Measurements from ENCODE around the gene CREM.
"Not testable (repeated sequence)": the region's sequence is repeated elsewhere in the genome, so short reads cannot be mapped to it uniquely, and the experiment has no call there.

The CREM gene

GRCh38 chr10:35126530-35127288 lies at the start of gene CREM:
CREM (plus strand) TSS chr10:35126846; CDS start chr10:35137836, 10,990 bp downstream.
- DNase-seq (ENCODE audit: extremely low read depth, insufficient read length) = peak; percentile 99
- H3K27me3 ChIP-seq (replicated peaks; ENCODE audit: control insufficient read depth, insufficient read depth, low read length) = no peaks in the 10 kb centered on the region
- H3K36me3 ChIP-seq (ENCODE audit: control insufficient read depth, insufficient read depth, low read length) = no peaks in the 10 kb centered on the region
- peak; percentile 88 for TF ChIP-seq CTCF (IDR thresholded peaks at IDR 0.05; ENCODE audit: insufficient read depth, low read length, poor library complexity, severe bottlenecking)
- peak within 1 kb of the TSS; percentile 92 for H3K4me3 ChIP-seq (replicated peaks; ENCODE audit: low read depth, low read length)

- Histone ChIP-seq H3K4me3 (replicated peaks; ENCODE audit: low read depth, low read length) (no peak overlapping the region), H3K27me3 (replicated peaks; ENCODE audit: control insufficient read depth, insufficient read depth, low read length) (no peaks in the 10 kb centered on the region), H3K36me3 (ENCODE audit: control insufficient read depth, insufficient read depth, low read length) (no peaks in the 10 kb centered on the region)
- TF ChIP-seq CTCF (IDR thresholded peaks at IDR 0.05; ENCODE audit: insufficient read depth, low read length, poor library complexity, severe bottlenecking) = no peak
- DNase-seq (ENCODE audit: extremely low read depth, insufficient read length) = no peak
These were observed 47.4 kb upstream of the CREM start for GRCh38 chr10:35079265-35079664.

- no peak overlapping the region for H3K4me3 ChIP-seq (replicated peaks; ENCODE audit: low read depth, low read length)
- no peaks in the 10 kb centered on the region for H3K27me3 ChIP-seq (replicated peaks; ENCODE audit: control insufficient read depth, insufficient read depth, low read length)
- H3K36me3 ChIP-seq (ENCODE audit: control insufficient read depth, insufficient read depth, low read length) = no peaks in the 10 kb centered on the region
- no peak for TF ChIP-seq CTCF (IDR thresholded peaks at IDR 0.05; ENCODE audit: insufficient read depth, low read length, poor library complexity, severe bottlenecking)
- no peak for DNase-seq (ENCODE audit: extremely low read depth, insufficient read length)
These were observed 46.9 kb upstream of the CREM start for GRCh38 chr10:35079763-35080162.

GRCh38 chr10:35080261-35080660 lies 46.4 kb upstream of the CREM start:
- DNase-seq (ENCODE audit: extremely low read depth, insufficient read length); H3K36me3 ChIP-seq (ENCODE audit: control insufficient read depth, insufficient read depth, low read length); H3K4me3 ChIP-seq (replicated peaks; ENCODE audit: low read depth, low read length); H3K27me3 ChIP-seq (replicated peaks; ENCODE audit: control insufficient read depth, insufficient read depth, low read length): not testable (repeated sequence)

GRCh38 chr10:35083242-35083641 lies 43.4 kb upstream of the CREM start:
- no peak for TF ChIP-seq CTCF (IDR thresholded peaks at IDR 0.05; ENCODE audit: insufficient read depth, low read length, poor library complexity, severe bottlenecking)
- Histone ChIP-seq H3K4me3 (replicated peaks; ENCODE audit: low read depth, low read length) (no peak overlapping the region), H3K36me3 (ENCODE audit: control insufficient read depth, insufficient read depth, low read length) (no peaks in the 10 kb centered on the region), H3K27me3 (replicated peaks; ENCODE audit: control insufficient read depth, insufficient read depth, low read length) (no peaks in the 10 kb centered on the region)
- DNase-seq (ENCODE audit: extremely low read depth, insufficient read length) = no peak

- Histone ChIP-seq H3K4me3 (replicated peaks; ENCODE audit: low read depth, low read length) (peak overlapping the region; percentile 96), H3K27me3 (replicated peaks; ENCODE audit: control insufficient read depth, insufficient read depth, low read length) (no peaks in the 10 kb centered on the region), H3K36me3 (ENCODE audit: control insufficient read depth, insufficient read depth, low read length) (no peaks in the 10 kb centered on the region)
- no peak for TF ChIP-seq CTCF (IDR thresholded peaks at IDR 0.05; ENCODE audit: insufficient read depth, low read length, poor library complexity, severe bottlenecking)
- no peak for DNase-seq (ENCODE audit: extremely low read depth, insufficient read length)
These were observed 37.0 kb upstream of the CREM start for GRCh38 chr10:35089611-35090161.
